ENCODE measurements around the gene CACNA1A.

CACNA1A gene

DNA sequence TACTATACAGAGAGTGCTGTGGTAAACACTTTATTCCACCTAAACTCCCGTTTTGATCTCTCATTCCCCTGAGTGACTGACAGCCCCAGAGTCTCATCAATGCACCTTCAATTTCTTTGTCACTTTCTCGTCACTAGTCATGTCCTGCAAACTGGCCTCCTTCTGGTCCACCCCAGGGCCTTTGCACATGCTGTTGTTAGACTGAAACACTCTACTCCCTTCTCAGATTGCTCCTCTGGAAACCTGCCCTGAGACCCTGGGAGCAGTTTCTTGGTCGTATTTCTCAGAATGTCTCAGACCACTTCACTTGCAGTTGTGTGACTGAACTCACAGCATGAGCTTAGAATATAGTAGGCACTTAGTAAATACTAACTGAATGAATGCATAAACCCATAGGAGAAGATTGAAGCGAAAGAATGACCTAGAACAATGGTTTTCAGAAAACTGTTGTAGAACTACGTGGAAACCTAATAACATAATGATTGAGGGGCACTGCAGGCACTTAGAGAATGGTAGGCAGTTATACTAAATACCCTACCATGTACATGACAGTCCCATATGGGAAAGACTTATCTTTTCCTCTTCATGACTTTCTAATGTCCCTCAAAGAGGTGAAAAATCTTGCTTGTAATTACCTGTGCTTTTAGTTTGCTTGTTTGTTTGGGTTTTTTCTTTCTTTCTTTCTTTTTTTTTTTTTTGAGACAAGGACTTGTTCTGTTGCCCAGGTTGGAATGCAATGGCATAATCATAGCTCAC lies 211.3 kb downstream of the CACNA1A start:
- TF ChIP-seq, protein P1, sequence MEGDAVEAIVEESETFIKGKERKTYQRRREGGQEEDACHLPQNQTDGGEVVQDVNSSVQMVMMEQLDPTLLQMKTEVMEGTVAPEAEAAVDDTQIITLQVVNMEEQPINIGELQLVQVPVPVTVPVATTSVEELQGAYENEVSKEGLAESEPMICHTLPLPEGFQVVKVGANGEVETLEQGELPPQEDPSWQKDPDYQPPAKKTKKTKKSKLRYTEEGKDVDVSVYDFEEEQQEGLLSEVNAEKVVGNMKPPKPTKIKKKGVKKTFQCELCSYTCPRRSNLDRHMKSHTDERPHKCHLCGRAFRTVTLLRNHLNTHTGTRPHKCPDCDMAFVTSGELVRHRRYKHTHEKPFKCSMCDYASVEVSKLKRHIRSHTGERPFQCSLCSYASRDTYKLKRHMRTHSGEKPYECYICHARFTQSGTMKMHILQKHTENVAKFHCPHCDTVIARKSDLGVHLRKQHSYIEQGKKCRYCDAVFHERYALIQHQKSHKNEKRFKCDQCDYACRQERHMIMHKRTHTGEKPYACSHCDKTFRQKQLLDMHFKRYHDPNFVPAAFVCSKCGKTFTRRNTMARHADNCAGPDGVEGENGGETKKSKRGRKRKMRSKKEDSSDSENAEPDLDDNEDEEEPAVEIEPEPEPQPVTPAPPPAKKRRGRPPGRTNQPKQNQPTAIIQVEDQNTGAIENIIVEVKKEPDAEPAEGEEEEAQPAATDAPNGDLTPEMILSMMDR (IDR thresholded peaks at IDR 0.05; ENCODE audit: low read depth, low read length, missing control alignments): no peak
- Histone ChIP-seq H3K4me3 (ENCODE audit: low read depth, low read length) (no peak overlapping the region), H3K27ac (no peak overlapping the region), H3K27me3 (replicated peaks) (no peaks in the 10 kb centered on the region), H3K36me3 (replicated peaks) (no peaks in the 10 kb centered on the region)
- no peak for DNase-seq
- in situ Hi-C loops (cut with HindIII; ENCODE audit: low pct_ligation_motif_present, low sequenced_read_pairs): loop anchor here (25.0 kb wide), 1 partner anchor 417 kb away; no protein-coding TSS in a partner anchor

DNA sequence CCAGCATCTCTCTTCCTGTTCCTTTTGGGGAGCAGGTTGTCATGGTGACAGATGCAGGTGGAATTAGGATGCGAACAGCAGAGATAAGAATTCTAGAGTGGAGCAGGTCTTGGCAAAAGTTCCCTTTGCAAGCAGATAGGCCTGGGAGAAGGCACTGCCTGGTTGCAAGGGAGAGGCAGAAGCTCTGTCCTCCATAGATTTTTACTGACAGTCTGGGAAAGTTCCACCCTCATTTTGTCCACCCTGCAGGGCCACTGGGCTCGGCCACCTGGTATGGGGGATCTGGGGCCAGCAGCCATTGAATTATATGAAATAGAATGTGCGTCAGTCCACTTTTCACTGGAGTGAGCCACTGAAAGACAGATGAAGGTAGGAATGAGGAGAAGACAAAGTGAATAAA lies 214.4 kb downstream of the CACNA1A start:
- Histone ChIP-seq H3K27me3 (replicated peaks) (no peaks in the 10 kb centered on the region), H3K27ac (no peak overlapping the region), H3K4me3 (ENCODE audit: low read depth, low read length) (no peak overlapping the region), H3K36me3 (replicated peaks) (no peaks in the 10 kb centered on the region)
- in situ Hi-C loops (cut with HindIII; ENCODE audit: low pct_ligation_motif_present, low sequenced_read_pairs): loop anchor here (25.0 kb wide), 1 partner anchor 420 kb away; no protein-coding TSS in a partner anchor
- DNase-seq: no peak
- TF ChIP-seq, protein P1 (IDR thresholded peaks at IDR 0.05; ENCODE audit: low read depth, low read length, missing control alignments): no peak

DNA sequence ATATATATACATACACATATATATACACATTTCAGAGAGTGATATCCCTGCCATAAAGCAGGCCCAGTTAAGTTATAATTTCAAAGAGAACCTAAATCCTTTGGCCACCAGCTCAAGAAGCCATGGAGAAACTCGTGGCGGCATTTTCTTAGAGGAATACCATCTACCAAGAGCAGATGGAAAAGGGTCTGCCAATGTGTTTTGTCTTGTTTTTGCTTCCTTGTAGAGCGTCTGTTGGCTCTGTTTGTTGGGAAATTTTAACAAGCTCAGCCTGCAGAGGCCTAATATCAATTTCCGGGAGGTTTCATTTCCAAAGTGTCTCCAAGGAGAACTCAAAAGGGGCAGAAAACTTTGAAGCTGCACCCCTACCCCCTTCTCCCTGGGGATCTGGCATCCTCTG lies 215.5 kb downstream of the CACNA1A start:
- in situ Hi-C loops (cut with HindIII; ENCODE audit: low pct_ligation_motif_present, low sequenced_read_pairs): loop anchor here (25.0 kb wide), 1 partner anchor 422 kb away; no protein-coding TSS in a partner anchor
- Histone ChIP-seq H3K36me3 (replicated peaks) (no peaks in the 10 kb centered on the region), H3K27ac (no peak overlapping the region), H3K4me3 (ENCODE audit: low read depth, low read length) (no peak overlapping the region), H3K27me3 (replicated peaks) (no peaks in the 10 kb centered on the region)
- TF ChIP-seq, protein P1 (IDR thresholded peaks at IDR 0.05; ENCODE audit: low read depth, low read length, missing control alignments): no peak
- DNase-seq: no peak

DNA sequence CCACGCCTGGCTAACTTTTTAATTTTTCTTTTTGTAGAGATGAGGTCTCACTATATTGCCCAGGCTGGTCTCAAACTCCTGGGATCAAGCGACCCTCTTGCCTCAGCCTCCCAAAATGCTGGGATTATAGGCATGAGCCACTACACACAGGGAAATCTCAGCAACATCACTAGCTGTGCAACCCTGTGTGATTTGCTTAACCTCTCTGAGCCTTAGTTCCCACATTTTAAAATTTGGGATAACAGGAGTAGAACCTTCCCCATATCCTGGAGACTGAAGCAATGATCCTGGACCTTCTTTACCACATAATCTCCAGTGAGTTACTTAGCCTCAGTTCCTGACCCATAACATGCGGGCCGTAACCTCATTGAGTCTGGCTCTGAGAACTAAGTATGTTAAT lies 217.0 kb downstream of the CACNA1A start:
- no peaks in the 10 kb centered on the region for H3K36me3 ChIP-seq (replicated peaks)
- no peaks in the 10 kb centered on the region for H3K27me3 ChIP-seq (replicated peaks)
- no peak overlapping the region for H3K4me3 ChIP-seq (ENCODE audit: low read depth, low read length)
- H3K27ac ChIP-seq: no peak overlapping the region
- in situ Hi-C loops (cut with HindIII; ENCODE audit: low pct_ligation_motif_present, low sequenced_read_pairs): loop anchor here (25.0 kb wide), 1 partner anchor 423 kb away; no protein-coding TSS in a partner anchor
- TF ChIP-seq, protein P1 (IDR thresholded peaks at IDR 0.05; ENCODE audit: low read depth, low read length, missing control alignments): no peak
- DNase-seq: no peak

DNA sequence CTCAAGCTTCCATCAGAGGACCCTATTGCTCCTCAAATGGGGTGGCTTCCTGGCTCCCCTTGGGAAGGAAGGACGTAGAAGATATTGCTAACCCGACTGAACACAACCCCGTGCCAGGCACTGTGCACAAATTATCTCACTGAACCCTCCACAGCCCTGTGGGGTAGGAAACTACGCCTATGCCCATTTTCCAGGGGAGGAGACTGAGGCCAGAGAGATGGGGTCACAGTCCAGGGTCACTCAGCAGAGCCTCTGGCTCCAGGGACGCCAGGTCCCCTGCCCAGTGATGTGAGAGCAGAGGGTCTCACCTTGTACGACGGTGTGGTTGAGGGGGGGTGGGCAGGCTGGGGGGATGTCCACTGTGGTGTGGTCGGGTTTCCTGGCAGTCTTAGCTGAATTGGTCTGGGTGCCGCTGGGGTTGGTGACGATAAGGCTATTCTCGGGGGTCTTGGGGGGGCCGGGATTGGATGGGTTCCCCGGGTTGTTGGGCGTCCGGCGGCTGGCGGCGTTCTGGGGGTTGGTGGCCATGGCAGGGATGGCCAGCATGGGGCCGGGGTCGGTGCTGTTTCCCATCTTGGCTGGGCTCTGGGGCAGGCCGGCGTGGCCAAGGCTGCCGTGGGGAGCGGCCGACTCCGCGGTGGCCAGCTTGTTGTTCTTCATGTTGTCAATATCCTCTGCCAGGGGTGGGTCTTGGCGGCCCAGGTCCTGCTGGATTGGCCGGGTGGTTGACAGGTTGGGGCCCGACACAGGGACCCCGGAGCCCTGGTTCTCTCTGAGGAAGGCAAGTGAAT lies 219.9 kb downstream of the CACNA1A start:
- no peaks in the 10 kb centered on the region for H3K36me3 ChIP-seq (replicated peaks)
- H3K27ac ChIP-seq: no peak overlapping the region
- TF ChIP-seq, protein P1 (IDR thresholded peaks at IDR 0.05; ENCODE audit: low read depth, low read length, missing control alignments): no peak
- H3K4me3 ChIP-seq (ENCODE audit: low read depth, low read length): no peak overlapping the region
- H3K27me3 ChIP-seq (replicated peaks): no peaks in the 10 kb centered on the region
- no peak for DNase-seq
- in situ Hi-C loops (cut with HindIII; ENCODE audit: low pct_ligation_motif_present, low sequenced_read_pairs): loop anchor here (25.0 kb wide), 1 partner anchor 426 kb away; no protein-coding TSS in a partner anchor

Data from brain microvascular endothelial cell (primary cell).